SIG-M5 treated with dmso at 0.1 percent for 504 hours (cell line): ENCODE measurements around the gene PACRGL.
A peak's percentile ranks its signal among the peaks of the same experiment; 100 is the strongest.

Experiments
- DNase-seq: peaks from one replicate; lab custom pipeline; 2025; ENCODE audit not compliant: unreplicated experiment; lab: John Stamatoyannopoulos, UW

The PACRGL gene

GRCh38 chr4:20700007-20700761 lies at the start of gene PACRGL:
TSS of gene PACRGL (plus strand) at chr4:20700458. CDS start at chr4:20704482, 4,024 bp downstream.
- peak; percentile 92 for DNase-seq

- peak; percentile 40 for DNase-seq
Observed at GRCh38 chr4:20652226-20652885, 47.9 kb upstream of the PACRGL start.

- DNase-seq = no peak
Observed at GRCh38 chr4:20658456-20658855, 41.8 kb upstream of the PACRGL start.

GRCh38 chr4:20662851-20663250 lies 37.4 kb upstream of the PACRGL start:
- no peak for DNase-seq

GRCh38 chr4:20666012-20666860 lies 34.0 kb upstream of the PACRGL start:
- DNase-seq = no peak

GRCh38 chr4:20672262-20672661 lies 28.0 kb upstream of the PACRGL start:
- no peak for DNase-seq

- DNase-seq = no peak
Observed at GRCh38 chr4:20675786-20676185, 24.5 kb upstream of the PACRGL start.

GRCh38 chr4:20676501-20677197 lies 23.6 kb upstream of the PACRGL start:
- DNase-seq = no peak

- DNase-seq = no peak
Observed at GRCh38 chr4:20678400-20678799, 21.9 kb upstream of the PACRGL start.

GRCh38 chr4:20679951-20680350 lies 20.3 kb upstream of the PACRGL start:
- no peak for DNase-seq

- DNase-seq = no peak
Observed at GRCh38 chr4:20680736-20681135, 19.5 kb upstream of the PACRGL start.

GRCh38 chr4:20681271-20681670 lies 19.0 kb upstream of the PACRGL start:
- no peak for DNase-seq

GRCh38 chr4:20682853-20683252 lies 17.4 kb upstream of the PACRGL start:
- no peak for DNase-seq

GRCh38 chr4:20683766-20684165 lies 16.5 kb upstream of the PACRGL start:
- no peak for DNase-seq

GRCh38 chr4:20684852-20685763 lies 15.2 kb upstream of the PACRGL start:
- DNase-seq = peak; percentile 37

GRCh38 chr4:20687864-20688263 lies 12.4 kb upstream of the PACRGL start:
- DNase-seq = no peak

GRCh38 chr4:20696815-20697214 lies 3.4 kb upstream of the PACRGL start:
- DNase-seq = no peak

GRCh38 chr4:20698382-20698781 lies 1.9 kb upstream of the PACRGL start:
- DNase-seq = peak; percentile 71

- no peak for DNase-seq
Observed at GRCh38 chr4:20698820-20699219, 1.4 kb upstream of the PACRGL start.

- no peak for DNase-seq
Observed at GRCh38 chr4:20711335-20711734, 11.1 kb downstream of the PACRGL start.
